Measurements from ENCODE around the gene H6PD.

Gene H6PD

DNA sequence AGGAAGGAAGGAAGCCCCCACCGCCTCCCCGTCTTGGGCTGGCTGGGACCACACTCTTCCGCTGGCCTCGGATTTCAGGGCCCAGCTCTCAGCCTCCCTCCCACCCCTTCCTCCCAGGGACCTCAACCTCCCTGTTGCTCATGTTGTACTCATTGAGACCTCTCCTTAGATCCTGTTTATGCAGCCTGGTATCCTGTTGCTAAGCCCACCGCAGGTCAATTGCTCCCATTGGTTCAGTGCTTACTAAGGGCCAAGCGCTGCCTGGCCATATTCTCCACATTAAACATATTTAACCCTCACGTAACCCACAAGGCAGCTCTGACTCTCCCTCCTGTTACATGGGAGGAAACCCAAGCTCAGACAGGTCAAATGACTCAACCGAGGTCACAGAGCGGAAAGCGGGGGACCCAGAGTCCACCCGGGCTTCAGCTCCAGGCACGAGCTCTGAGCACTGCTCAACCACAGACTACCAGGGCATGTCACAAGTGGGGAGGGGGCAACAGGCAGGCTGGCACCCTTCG is 23.2 kb upstream of the H6PD start:
- no peak for DNase-seq

DNA sequence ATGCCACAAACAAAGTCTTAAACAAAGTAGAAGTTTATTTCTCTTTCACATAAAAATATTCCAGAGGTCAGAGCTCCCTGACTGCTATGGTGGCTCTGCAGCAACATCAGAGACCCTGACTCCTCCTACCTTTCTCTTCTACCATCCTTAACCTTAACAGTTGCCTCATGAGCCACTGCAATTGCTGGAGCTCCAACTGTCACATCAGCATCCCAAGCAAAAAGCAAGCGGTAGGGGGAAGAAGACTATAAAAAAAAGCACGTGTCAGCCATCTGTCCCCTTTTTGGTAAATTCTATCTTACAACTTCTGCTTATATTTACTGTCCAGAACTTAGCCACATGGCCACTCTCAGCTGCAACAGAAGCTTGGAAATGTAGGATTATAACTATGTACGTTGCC is 21.8 kb upstream of the H6PD start:
- DNase-seq = no peak

DNA sequence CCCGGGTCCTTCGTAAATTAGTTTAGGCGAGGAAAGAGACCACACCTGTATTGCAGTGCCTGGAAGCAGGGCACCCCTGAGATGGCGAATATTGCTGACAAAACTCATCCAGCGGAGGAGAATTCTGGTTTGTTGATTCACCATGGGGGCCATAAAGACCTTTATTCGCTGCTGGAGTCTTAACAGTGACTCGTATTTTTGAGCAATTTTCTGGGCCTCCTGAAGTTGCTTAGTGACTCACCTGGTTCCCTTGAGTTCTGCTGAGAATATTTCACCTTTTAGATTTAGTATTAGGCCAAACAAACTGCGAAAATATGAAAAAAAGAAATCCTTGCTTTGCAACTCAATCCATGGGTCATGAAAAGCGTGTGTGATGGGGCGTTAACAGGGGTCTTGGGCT is 20.6 kb upstream of the H6PD start:
- no peak for DNase-seq

DNA sequence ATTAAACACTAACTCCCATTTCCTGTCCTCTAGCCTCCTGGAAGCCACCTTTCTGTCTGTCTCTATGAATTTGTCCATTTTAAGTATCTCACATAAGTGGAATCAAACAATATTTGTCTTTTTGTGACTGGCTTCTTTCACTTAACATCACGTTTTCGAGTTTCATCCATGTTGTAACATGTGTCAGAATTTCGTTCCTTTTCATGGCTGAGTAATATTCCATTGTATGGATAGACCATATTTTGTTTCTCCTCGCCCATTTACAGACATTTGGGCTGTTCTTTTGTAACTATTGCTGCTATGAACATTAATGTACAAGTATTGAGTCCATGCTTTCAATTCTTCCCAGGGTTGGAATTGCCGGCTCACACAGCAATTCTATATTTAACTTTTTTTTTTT is 15.7 kb upstream of the H6PD start:
- DNase-seq = no peak

DNA sequence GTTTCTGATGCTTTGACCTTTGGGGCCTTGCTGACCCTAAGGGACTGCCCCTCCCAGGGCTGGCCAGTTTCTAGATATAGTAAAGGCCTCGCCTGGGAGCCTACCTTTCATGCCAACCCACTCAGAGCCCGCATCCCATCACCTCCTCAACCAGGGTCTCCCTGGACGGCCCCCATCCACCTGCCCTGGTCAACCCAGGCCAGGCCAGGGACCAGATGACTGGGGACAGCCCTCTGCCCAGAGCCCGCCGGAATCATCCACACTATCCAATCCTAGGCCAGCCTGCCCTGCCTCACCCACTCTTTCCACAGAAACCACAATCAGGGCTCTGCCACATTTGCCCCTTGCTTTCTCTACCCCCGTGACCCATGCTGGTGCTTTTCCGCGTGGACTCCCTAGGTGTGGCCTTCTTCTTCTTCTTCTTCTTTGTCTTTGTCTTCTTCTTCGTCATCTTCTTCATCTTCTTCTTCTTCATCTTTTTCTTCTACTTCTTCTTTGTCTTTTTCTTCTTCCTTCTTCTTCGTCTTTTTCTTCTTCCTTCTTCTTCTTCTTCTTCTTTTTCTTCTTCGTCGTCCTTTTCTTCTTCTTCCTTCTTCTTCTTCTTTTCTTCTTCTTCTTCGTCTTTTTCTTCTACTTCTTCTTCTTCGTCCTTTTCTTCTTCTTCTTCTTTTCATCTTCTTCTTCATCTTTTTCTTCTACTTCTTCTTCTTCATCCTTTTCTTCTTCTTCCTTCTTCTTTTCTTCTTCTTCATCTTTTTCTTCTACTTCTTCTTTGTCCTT is 11.5 kb upstream of the H6PD start:
- no peak for DNase-seq

DNA sequence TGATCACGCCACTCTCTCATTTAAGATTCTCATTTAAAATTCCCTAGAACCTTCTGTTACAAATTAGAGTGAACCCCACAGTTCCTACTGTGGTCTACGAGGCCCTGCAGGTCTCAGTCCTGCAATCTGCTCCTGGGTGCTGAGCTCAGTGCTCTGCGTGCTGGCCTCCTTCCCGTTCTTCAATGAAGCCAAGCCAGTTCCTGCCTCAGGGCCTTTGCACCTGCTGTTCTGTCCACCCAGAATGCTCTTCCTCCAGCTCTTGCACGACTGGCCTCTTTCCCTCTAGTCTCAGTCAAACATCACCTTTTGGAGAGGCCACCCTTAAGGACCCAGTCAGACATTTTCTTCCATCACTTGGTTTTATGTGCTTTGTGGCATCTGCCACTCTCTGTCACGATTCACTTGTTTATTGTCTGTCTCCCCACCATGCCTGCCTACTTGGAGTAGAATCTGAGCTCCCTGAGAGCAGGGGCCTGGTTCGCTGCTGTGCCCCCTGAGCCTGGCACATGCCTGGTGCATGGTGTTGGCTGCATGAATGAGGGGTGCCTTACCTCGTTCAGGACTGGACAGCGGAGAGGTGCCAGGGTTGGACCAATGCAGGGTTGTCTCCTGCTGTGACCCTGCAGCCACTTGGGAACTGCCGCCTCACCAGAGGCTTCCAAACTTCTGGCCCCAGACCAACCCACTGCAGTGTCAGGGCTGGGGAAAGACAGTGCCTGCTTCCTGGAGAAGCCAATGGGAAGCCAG is 9.7 kb upstream of the H6PD start:
- DNase-seq = no peak

DNA sequence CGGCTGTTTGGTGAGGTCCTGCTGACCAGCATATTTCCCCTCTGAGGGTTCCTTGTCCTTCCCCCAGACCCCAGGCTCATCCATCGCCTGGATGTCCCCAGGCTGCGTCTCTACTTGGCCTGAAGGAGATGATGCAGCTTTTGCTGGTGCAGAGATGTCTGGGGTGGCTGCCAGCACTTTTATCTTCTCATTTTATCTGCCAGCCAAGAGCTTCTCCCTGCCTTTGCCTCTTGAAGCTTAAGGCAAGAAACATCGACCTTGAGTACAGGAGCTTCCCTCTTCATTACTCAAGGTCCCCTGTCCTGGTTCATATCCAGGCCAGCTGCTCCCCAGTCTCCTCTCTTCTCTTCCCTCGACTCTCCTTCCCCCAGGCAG is 9.2 kb upstream of the H6PD start:
- DNase-seq = no peak

DNA sequence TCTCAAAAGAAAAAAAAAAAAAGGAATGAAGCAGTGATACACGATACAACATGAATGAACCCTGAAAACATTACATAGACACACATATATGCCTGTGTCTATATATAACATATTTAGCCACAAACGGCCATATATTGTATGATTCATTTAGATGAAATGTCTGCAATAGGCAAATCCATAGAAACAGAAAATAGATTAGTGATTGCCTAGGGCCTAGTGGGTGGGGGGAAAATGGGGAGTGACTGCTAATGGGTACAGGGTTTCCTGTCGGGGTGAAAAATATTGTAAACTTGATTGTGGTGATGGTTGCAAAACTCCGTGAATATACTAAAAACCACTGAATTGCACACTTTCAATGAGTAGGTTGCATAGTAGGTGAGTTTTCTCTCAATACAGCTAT is 6.0 kb upstream of the H6PD start:
- DNase-seq = no peak

DNA sequence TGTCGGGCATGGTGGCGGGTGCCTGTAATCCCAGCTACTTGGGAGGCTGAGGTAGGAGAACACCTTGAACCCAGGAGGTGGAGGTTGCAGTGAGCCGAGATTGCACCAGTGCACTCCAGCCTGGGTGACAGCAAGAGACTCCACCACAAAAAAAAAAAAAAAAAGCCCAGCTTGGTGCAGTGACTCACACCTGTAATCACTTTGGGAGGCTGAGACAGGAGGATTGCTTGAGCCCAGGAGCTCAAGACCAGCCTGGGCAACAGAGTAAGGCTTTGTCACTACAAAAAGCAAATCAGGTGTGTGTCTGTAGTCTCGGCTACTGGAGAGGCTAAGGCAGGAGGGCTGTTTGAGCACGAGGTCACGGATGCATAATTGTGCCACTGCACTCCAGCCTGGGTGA is 5.0 kb upstream of the H6PD start:
- DNase-seq = no peak

DNA sequence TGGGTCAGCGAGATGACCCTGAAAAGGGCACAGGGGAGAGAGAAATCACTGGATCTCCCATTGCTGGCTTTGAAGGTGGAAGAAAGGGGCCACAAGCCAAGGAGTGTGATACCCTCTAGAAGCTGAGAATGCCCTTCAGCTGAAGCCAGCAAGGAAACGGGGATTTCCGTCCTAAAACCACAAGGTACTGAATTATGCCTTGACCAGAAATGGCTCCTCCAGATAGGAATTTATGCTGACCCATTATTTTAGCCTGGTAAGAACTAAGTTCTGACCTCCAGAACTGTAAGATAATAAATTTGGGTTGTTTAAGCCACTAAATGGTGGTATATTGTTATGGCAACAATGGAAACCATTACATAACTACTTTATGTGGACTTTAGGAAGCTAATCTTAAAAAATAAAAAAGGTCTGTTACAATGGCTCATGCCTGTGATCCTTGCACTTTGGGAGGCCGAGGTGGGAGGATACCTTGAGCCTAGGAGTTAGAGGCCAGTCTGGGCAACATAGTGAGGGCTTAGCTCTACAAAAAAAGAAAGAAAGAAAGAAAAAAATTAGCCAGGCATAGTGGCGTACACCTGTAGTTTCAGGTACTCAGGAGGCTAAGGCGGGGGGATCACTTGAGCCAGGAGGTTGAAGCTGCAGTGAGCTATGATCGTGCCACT is 3.6 kb upstream of the H6PD start:
- no peak for DNase-seq

DNA sequence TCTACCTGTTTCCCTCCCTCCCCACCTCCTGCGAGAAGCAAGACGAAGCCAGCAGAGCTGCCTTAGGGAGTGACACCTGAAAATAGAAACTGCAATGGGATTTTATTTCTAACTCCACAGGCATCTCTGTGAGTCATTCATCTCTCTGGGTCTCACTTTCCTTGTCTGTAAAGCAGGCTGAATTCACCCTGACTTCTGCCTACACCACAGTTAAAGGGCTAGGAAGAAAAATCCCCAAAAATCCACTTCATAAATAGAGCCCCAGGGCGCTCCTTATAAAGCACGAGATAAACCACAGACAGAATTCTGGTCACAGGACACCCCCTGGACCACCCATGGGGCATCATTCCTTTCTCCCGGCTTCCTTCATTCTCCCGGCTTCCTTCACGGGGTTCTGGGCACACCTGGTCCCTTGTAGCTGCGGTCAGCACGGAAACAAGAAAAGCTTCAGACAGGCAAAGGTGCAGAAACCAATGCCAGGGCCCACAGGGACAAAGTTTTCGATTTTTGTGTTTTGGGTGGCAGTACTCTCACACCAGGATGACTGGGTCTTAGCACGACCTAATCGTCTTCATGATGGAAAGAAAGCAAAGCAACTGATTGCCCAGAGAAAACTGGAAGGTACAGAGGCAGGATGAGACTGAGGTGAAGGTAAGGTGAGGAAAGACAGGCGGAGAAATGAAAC is 2.8 kb upstream of the H6PD start:
- no peak for DNase-seq

DNA sequence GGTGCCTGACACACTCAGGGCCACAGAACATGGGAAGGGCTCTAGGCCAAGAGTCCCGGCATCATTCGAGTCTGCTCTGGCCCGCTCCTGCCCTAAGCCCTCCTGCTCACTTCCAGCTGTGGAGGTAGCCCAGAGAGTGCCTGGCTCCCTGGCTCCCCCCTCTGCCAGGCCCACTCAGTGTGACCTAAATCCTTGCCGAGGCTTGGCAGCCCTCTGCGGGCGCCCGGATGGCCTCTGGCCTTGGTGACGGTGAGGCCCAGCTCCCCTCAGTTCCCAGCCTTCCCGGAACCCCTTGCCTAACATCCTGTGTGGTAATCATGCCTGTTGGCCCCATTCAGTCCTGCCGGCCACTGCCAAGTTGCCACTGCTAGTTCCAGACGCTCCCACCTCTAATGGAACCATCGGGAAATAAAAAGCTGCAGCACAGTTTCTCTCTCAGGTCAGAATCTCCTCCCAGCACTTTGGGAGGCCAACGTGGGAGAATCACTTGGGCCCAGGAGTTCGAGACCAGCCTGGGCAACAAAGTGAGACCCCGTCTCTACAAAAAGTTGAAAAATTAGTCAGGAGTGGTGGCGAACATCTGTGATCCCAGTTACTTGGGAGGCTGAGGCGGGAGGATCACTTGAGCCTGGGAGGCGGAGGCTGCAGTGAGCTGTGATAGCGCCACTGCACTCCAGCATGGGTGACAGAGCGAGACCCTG is 1.2 kb upstream of the H6PD start:
- no peak for DNase-seq

DNA sequence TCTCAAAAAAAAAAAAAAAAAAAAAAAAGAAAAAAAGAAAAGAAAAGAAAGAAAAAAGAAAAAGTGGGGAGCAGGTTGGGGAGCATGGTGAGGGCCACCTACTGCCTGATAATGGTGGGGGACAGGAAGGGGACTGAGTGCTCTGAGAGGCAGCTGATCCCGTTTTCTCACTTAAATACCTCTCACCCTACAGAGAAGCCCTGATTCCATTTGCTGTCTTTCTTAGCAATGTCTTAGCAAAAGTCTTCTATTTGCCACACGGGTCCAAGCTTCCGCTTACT is 692 bp upstream of the H6PD start:
- DNase-seq = no peak

DNA sequence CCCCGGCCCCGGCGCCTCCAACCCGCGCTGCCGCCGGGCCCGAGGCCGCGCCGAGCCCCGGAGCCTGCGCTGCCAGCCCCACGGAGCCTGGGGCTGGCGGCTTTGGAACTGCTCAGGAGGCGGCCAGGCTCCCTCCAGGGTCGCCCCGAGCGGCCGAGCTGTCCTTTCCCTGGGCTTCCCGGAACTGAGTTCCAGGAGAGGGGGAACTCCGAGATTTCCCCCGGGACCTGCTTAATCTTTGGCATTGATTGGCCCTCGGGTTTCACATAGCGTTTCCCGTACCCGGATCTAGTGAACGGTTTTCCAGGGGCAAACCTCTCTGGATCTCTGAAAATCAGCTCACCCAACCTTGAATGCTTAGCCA is 504 bp downstream of the H6PD start:
- no peak for DNase-seq

DNA sequence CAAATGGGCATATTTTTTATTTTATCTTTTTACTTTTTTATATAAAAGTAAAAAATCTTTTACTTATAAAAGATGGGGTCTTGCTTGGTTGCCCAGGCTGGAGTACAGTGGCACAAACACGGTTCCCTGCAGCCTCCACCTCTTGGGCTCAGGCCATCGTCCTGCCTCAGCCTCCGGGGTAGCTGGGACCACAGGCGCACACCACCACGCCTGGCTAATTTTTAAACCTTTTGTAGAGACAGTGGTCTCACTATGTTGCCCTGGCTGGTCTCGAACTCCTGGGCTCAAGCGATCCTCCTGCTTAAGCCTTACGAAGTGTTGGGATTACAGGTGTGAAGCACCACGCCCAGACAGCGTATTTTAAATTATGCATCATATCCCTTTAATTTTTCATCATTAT is 986 bp downstream of the H6PD start:
- DNase-seq = no peak

DNA sequence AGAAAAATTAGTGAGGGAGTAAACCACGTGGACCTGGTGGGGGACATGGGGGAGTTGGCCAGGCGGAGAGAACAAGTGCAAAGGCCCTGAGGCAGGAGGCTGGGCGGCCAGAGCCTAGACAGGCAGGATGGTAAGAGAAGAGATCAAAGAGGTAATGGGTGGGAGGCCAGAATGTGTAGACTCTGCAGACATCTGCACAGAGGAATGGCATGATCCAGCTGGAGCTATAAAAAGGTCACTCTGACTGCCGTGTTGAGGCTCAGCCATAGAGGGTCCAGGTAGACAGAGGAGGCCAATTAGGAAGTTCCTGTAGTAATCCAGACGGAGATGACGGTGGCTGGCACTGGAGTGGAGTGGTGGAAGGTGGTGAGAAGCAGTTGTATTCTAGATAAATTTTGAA is 3.6 kb downstream of the H6PD start:
- no peak for DNase-seq

DNA sequence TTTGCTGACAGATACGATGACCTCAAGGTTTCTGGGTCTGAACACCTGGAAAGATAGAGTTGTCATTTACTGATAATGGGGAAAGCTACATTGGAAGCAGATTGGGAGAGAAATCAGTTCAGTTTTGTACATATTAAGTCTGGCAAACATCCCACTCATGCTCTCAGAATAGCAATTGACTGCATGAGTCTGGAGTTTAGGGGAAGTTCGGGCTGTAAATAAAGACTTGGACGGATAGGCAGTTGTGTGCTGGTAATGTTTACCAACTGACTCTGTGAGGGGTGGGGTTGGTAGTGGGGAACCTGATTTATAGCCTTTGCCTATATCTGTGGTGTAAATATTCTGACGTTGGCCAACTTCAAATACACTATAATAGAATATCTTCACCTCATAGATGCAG is 4.0 kb downstream of the H6PD start:
- DNase-seq = no peak

DNA sequence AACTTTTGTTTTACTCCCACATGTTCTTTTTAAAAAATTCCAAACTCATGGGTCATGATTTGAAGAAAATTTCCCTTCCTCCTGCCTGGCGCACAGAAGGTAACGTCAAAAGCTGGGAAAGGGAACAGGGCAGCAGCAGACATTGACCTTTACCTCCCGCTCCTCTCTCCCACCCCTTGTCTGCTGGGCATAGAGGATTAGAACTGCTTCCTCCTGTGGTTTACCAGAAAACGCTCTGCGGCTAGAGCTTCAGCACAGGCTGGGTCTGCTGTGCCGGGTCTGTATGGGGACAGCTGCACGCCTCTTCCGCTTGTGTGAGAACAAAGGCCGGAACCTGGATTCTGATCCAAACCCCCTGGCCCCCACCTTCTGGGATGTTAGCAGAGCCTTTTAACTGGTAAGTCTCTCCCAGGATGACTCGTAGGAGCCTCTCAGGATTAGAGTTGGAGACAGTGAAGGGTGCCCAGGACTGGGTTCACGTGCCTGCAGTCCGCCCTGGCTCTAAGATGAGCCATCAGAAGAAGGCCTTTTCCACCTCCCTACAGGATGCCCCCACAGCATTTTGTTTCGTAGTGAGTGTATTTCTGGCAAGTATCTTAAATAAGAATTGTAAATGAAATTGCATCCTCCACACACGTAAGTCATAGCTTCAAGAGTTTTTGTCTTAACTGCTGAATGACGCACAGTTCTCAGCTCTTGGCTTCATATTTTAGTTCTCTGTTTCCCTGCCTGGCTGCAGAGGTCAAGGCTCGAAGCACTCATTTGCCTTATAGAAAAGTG is 5.2 kb downstream of the H6PD start:
- DNase-seq = peak; percentile 44

DNA sequence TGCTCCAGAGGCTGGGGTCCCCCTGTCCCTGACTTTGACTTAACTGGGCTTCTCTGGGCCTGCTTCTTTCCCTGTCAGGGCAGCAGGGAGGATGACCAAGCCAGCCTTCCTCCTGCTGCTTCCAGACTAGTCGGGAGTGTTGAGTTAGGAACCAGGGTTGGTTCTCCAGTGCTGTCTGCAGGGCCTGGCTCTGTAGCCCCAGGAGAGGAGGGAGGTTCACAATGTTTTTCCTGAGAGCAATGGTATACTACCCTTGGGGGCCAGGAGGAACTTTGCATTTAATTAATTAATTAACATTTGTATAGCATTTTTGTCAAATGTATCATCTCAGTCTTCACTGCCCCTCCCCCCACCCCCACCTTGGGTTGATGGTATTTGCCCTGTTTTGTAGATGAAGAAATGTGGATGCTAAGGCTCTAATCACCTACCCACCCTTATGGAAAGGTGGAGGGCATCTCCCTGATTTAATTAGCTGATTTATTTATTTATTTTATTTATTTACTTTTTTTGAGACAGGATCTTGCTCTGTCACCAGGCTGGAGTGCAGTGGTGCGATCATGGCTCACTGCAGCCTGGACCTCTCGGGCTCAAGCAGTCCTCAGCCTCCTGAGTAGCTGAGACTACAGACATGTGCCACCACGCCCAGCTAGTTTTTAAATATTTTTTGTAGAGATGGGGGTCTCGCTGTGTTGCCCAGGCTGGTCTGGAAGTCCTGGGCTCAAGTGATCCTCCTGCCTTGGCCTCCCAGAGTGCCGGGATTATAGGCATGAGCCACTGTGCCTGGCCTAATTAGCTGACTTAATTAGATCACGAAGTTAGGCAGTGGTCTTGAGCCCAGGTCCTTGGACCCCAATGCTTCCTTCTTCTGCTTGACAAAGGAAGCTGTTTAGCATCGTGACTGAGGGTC is 6.6 kb downstream of the H6PD start:
- DNase-seq = no peak

DNA sequence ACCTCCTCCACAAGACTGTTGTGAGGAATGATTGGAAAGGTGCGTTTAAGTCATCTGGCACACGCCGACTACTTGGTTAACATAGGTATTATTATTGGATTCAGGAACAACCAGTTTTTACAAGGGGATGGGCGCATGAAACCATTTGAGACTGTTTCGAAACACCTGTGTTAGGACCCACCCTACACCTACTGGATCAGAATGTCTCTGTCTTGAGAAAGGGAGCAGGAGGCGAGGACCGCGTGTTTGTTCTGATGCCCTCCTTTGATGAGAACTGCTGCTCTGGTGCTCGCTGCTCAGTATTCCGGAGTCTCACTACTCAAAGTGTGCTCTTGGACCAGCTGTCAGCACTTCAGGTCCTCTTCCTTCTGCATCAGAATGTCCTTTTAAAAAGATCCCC is 7.3 kb downstream of the H6PD start:
- DNase-seq = no peak

DNA sequence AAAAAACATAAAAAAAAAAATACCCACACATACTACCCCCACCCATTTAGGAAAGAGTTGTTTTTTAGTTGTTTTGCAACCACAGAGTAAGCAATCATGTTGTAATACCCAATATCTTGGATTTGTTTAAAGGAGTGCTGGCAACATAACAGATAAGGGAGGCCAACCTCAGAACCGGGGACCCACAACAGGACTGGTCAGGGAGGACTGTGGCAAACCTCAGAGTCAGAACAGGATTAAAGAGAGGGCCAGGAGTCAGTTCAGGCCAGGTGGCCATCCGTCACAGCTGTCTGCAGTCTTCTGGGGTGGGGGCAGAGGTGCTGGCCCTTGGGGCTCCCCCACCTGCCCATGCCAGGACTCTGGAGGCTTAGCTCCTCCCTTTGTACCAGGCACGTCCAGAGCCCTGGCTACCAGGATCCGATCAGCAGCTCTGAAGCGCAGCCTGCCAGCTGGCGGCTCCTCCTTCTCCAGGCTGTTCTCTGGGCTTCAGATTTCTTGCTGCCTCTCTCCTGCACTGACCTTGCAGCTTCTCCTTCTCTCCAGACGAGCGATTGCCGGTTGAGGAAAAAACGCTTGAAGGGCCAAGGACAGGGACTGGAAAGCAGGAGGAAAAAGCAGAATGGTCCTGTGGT is 7.9 kb downstream of the H6PD start:
- no peak for DNase-seq
